HG02610 (cell line): ENCODE data around the gene AHRR.

Experiments
- ATAC-seq: cut with Tn5 transposase; IDR thresholded peaks from one replicate; pipeline ENCODE4 v1.9.1; 2021; ENCODE audit warnings: mild to moderate bottlenecking, moderate library complexity; ENCODE audit not compliant: unreplicated experiment

Gene AHRR

DNA sequence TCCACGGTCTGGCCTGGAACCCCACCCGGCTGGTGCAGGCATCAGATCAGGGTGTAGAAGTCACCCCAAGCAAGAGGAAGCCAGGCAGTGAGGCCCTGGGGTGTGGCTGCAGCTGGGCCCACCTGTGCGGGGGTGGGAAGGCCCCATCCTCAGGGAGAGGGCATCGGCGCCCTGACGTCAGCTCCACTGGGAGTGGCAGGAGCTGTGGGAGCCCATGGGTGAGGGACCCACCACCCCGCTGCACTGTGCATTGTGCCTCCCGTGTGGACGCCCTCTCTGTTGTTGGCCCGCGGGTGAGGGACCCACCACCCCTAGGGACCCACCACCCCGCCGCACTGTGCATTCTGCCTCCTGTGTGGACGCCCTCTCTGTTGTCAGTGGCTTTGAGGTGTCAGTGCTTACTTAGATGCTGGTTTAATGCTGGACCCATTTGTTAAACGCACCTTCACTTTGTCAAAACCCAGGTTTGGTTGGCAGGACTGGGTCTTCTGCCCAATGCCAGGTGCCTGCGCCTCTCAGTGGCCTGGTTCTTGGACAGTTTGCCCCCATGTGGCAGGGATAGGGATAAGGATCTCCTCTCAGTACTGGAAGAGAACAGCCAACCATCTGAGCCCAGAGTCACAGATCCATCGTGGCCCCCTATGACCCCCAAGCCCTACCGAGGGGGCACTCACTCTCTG, 114.6 kb downstream of the AHRR start:
- ATAC-seq, result no peak

DNA sequence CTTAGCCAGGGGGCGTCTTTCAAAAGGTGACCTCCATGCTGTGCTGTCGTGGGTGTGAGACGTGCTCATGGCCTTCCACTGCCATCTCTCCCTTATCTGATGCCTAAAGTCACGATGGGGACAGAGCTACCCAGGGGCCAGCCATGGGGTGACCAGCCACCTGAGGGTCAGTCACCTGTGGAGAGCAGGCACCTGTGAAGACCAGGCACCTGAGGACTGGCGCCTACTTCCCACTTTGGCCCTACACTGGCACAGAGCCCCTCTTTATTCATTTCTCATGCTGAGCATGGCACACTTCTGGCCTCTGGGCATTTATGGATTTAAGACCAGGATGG, 115.1 kb downstream of the AHRR start:
- ATAC-seq, result no peak

DNA sequence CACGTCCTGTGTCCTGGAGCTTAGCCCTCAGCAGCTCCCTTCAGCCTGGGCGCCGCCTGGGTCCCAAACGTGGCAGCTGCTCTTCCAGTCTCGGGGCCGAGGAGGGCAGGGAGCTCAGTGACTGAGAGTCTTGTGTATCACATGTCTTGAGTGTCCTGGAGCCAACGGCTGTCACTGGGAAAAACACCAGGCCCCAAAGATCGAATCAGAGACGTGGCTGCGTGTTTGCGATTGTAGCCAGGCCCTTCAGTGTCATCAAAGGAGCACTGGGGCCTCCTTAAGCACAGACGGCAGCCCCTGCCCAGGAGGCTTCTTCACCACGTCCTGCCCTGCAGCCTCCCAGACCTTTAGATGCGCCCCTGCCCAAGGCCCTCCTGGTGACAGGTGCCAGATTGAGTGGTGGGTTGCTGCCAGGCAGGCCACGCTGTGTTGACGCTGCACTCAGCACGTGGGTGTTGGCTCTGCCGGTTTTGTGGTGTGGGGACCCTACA, 115.8 kb downstream of the AHRR start:
- no peak for ATAC-seq

DNA sequence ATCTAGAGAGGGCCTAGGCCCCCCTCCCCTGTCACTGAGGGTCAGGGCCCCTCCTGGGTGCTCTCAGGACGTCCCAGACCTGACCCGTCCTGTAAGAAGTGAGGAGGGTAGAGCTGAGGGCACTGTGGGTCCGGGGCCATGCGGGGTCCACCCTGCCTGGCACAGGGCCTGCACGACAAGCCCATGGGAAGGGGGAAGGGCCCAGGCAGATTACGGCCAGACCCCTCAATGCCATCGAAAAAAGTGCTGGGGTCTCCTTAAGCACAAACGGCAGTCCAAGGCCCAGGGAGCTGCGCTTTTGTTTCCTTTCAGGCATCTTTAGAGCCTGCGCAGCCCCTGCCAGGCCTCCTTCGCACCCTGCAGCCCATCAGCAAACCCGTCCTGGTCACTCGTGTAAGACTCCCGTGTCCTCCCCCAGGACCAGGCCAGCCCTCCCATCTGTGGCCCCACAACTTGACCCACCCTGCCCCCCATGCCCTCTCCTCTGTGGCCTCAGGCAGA, 117.0 kb downstream of the AHRR start:
- no peak for ATAC-seq

DNA sequence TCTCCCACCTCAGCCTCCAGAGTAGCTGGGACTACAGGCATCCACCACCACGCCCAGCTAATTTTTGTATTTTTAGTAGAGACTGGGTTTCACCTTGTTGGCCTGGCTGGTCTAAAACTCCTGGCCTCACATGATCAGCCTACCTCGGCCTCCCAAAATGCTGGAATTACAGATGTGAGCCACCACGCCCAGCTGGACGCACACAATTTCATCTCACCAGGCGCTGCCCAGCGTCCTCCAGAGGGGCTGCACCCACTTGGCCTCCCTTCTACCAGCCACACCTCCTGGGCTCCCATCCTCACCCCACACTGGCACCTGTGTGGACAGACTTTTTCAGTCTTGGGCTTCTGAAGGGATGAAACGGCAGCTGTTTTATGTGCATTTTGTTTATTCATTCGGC, 117.7 kb downstream of the AHRR start:
- no peak for ATAC-seq

DNA sequence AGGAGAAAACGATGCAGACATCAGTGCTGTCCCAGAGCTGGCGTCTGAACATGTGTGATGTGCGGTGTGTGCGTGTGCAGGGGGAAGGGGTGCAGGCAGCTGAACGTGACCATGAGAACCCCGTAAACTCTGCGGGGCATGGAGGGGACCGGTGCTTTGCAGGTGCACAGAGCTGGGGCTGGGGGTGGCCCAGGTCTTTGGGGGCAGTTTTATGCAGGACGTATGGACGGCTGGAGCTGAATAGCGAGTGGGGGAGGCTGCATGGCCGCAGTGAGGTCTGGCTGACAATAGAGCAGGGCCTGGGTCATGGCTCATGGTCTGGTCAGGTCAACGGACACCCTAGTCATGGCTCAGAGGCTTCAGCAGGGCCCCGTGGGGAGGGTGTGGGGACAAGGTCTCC, 118.1 kb downstream of the AHRR start:
- ATAC-seq, result no peak

DNA sequence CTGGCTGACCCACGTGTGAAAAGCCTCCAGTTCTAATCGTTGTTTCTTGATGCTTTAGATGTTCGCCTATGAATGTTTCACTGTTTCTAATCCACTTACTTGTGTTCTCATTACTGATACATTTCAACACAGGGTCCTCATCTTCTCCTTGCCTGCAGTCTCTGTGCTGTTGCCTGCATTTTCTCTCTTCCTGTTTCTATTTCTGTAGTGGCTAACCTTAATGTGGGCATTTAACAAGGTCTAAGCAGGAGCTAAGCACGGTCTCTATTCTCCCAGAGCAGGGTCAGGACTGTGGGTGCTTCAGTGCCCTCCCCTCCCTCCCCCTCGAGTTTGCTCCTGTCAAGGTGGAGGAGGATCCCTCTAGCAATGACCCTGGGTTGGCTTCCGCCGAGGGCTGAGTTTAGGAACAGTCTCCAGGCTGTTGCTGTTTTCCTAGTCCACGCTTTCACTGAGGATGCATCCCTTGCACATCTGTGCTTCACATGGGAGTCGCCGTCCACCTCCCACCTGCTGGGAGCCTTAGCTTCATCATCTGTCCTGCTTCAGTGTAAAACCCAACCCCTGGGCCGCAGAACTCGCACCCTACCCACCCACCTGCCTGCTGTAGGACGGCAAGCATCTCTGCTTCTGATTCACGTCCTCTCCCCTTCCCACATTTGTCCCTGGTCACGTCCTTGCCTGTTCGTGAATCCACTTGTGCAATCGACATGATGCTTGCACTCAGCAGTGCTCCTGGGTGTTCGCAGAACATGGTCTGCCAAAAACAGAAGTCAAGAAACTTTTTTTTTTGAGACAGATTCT, 119.1 kb downstream of the AHRR start:
- no peak for ATAC-seq

DNA sequence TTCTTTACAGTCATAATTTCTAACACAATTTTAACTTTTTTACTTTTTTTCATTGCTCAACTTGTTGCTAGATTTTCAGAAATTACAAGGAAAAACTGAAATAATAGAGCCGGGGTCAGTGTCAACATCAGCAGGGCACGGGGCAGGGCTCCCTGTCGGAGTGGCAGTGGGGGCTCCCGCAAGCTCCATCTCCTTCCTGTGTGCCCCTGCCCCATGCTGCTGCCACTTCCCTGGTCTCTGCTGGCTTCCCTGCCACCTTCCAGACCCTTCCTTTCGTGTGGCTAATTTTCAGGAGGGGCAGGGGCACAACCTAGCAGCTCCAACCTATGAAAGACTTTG, 120.5 kb downstream of the AHRR start:
- ATAC-seq, result no peak

DNA sequence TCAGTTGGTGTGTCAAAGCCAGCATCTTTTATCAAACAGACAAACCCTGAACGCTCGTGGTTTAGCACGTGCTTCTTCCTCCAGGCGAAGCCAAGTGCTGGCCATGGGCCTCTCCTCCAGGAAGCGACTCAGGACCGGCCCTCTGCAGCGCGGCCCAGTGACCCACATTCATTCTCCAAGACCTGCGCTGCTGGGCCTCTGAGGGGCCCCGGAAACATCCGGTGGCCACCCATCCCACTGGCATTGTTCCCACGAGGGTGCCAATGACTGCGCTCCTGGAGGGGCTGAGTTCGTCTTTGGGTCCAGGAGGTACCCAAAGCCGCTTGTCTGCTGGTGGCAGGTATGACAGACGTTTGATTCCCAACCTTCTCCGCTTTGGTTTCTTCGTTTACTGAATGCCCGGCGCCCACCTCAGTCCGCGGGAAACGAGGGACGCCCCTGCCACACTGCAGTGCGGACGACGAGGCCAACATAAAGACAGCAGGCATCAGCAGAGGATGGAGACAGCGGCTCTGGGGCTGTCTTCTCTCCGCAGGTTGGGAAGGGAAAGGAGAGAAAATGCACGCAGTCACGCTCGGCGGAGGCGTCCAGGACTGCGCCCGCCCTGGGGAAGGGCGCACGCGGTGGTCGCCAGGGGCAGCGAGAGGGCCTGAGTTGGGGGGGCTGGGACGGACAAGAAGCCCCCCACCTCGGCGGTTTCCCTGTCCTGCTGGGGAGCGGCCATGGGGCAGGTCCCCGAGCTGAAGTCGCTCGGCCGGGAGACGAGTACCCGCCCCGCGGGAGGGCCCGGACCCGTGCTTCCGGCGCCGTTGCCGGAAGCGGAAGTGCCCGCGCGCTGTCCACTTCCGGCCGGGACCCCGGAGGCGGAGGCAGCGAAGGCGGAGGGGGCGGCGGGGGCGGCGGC, 121.1 kb downstream of the AHRR start, which contains the start of gene EXOC3:
Gene EXOC3 (plus strand): TSS at position 842 of the 904 bp plus-strand sequence. CDS start 3,030 bp downstream, outside the sequence.
- peak; percentile 81 for ATAC-seq

DNA sequence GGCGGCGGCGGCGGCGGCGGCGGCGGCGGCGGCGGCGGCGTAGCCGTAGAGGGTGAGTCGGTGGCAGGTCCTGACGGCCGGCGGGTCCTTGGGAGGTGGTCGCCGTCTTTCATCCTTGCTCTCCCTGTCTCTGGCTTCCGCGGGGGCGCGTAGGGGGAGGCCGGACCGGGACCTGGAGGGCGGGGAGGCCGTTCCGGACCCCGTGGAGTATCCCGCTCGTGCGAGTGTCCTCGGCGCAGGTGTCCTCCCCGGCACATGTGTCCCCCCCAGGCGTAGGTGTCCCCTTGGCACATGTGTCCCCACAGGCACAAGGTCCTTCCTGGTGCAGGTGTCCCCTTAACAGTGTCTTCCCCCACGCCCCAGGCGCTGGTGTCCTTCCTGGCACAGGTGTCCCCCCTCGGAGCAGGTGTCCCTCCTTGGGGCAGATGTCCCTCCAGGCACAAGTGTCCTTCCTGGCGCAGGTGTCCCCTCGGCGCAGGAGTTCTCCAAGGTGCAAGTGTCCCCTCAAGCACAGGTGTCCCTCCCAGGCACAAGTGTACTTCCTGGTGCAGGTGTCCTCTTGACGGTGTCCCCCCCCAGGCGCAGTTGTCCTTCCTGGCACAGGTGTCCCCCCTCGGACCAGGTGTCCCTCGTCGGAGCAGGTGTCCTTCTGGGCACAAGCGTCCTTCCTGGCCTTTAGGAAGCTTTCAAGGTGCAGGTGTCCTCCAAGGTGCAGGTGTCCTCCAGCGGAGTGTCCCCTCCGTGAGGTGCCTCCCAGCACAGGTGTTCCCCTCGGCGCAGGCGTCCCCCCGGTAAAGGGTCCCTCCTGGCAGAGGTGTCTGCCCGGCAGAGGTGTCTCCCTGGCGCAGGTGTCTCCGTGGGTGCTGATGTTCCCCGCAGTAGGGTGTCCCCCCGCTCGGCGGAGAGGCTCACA, 122.0 kb downstream of the AHRR start:
- peak; percentile 12 for ATAC-seq

DNA sequence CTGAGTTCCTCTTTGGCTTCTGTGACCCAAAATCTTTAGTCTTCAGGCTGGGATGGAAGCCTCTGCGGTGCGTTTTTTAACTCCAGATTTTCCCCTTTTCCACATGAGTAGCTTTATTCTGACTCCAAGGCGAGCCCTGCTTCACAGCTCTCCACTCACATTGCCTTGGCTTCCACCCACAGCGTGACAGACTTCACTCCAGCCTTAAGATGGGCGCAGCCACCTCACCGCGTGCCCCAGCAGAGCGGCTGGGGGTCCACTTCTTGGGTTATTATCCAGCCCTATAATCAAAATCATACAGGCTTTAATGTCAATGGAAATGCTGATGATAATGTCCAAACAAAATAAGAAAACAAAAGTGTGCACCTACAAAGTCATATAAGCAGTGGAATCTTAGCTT, 122.7 kb downstream of the AHRR start:
- no peak for ATAC-seq

DNA sequence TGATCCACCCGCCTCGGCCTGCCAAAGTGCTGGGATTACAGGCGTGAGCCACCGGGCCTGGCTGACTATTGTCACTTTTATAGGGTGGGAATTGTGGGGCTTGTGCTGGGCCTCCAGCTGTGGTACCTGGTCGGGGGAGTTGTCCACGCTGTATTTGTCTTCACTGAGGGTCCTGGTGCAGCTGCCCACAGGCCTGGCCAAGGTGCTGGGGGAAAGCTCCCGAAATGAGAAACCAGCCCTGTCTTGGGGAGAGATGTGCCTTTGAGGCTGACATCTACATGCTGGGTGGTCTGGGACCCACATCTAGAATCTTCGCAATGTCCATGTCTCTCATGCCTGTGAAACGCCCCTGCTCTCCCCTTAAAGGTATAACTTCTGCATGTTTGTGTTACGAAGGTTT, 124.1 kb downstream of the AHRR start:
- no peak for ATAC-seq

DNA sequence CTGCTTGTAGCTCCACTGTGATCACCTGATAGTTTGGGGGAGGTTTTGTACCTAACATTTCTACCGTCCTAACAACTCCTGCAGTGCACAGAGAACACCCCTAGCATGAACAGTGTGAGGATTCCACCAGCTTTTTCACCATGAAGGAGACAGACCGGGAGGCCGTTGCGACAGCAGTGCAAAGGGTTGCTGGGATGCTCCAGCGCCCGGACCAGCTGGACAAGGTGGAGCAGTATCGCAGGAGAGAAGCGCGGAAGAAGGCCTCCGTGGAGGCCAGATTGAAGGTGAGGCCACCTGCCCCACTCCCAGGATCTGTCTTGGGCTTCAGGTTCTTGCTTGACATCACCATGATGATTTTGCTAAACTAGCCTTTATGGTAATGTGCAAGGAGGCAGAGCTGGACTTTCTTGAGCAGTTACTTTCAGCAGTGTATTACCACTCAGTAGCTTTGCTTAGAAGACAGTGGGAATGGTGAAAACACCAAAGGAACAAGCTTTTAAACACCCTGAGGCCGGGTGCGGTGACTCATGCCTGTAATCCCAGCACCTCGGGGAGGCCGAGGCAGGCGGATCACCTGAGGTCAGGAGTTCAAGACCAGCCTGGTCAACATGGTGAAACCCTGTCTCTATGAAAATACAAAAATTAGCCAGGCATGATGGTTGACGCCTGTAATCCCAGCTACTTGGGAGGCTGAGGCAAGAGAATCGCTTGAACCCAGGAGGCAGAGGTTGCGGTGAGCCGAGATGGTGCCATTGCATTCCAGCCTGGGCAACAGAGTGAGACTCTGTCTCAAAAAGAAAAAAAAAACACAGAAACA, 124.8 kb downstream of the AHRR start:
- no peak for ATAC-seq

DNA sequence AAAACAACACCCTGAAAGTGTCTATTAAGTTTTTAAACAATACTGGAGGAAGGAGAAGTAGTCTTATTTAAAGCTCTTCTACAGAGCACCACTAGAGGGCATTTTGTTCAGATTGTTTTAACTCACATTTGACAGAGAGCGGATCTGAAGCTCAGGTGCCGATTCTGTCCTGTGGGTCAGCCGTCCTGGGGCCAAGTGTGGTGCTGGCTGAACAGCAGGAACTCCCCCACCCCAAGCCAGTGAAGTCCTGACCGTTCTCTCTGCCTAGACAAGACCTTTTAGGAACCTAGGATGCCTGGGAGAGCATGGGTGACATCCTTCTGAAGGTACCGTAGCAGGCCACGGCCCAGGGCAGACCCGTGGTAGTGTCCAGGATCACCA, 125.4 kb downstream of the AHRR start:
- ATAC-seq, result no peak

DNA sequence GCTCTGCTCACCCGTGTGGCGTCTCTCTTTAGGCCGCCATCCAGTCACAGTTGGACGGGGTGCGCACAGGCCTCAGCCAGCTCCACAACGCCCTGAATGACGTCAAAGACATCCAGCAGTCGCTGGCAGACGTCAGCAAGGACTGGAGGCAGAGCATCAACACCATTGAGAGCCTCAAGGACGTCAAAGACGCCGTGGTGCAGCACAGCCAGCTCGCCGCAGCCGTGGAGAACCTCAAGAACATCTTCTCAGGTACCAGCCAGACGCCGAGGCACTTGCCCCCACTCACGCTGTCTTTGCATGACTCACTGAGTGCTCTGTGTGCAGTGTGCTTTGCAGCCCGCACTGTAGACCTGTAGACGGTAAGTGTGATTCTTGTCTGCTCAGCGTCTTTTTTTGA, 126.0 kb downstream of the AHRR start:
- no peak for ATAC-seq

DNA sequence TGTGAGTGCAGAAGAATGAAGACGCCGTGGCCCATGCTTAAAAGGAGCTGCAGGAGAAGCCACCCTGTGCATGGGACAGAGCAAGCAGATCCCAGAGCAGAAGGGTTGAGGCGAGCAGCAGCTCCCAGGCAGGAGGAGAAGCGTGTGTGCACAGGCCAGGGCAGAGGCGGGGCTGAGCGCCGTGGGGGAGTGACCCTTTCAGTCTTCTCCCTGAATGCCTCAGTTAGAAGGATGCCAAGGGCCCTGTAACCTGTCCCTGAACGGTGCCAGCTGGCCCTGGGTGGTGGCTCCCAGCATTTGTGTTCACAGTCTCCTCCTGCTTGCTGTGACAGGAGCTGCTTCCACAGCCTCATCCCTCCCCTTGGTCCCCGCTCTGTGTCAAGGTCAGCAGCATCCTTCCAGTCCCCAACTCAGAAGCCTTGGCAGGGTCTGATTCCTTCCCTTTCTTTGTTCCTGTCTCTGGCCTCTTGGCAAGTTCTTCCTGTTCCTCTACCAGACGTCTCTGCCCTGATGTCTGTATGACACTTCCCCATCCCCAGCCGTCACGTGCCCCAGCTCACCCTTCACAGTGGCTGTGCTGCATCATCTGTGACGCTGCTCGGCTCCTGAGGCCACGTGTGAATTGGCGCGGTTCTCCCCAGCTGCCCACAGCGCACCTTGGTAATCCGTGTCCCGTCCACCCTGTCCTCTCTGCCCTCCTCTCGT, 126.7 kb downstream of the AHRR start:
- no peak for ATAC-seq

DNA sequence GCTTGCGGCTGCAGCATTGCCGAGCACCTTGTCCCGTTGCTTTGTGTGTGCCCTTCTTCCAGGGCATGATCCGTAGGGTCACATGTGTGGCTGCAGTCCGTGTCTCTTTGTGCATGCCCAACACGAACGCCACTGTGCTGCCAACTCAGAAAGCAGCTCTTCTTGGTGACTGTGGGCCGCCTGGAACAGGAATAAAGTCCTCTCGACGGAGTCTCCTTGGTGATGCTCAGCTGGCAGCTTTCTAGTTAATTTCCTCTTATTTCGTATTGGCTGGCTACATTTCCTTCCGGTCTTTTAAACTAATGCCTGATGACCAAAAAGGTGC, 127.2 kb downstream of the AHRR start:
- ATAC-seq, result no peak

DNA sequence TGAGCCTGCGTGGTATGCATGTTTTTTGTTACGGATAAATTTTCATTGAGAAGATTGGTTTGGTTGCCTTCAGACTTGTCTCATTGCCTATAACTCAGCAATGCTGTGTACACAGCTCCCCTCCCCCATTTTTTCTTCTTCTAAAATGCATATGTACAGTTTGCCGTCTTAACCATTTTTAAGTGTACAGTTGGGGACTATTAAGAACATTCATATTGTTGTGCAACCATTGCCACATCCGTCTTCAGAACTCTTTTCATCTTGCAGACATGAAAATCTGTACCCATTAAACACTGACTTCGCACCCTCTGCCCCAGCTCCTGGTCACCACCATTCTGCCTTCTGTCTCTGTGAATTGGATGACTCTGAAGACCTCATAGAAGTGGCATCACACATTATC, 127.6 kb downstream of the AHRR start:
- ATAC-seq, result no peak
